Lower leg skin (tissue), 3 donors: Measurements from ENCODE around the gene MSRB3.

ENCODE experiments used
- POLR2A ChIP-seq, 2 donors: fragments of 450-650 bp; IDR thresholded peaks; one replicate each; pipeline ENCODE4 v1.6.1; 2016 to 2017; ENCODE audit warnings: antibody characterized with exemption in 2 of 2, mild to moderate bottlenecking in 1 of 2, moderate library complexity in 1 of 2
- TF ChIP-seq, protein P1 (sequence below), 3 donors: fragments of 450-650 bp; IDR thresholded peaks; one replicate each; pipeline ENCODE4 v1.5.1; 2016; ENCODE audit warnings: antibody characterized with exemption in 3 of 3, mild to moderate bottlenecking in 3 of 3, moderate library complexity in 2 of 3

DNA sequence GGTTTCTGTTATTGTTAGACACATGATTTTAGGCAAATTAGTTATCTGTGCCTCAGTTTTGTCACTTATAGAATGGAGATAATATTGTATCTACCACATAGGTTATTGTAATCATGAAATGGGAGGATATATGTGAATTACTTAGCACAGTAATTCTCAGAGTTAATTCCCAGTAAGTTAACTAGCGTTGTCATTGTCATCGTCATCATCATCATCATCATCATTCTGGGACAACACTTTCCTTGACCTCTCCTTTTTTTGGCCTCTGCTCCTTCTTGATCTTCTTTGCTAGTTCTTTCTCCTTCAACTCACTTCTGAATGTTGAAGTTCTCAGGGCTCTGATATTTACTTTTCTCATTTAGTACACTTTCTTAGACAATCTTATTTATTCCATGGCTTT, 13.8 kb downstream of the MSRB3 start:
- TF ChIP-seq, protein P1, sequence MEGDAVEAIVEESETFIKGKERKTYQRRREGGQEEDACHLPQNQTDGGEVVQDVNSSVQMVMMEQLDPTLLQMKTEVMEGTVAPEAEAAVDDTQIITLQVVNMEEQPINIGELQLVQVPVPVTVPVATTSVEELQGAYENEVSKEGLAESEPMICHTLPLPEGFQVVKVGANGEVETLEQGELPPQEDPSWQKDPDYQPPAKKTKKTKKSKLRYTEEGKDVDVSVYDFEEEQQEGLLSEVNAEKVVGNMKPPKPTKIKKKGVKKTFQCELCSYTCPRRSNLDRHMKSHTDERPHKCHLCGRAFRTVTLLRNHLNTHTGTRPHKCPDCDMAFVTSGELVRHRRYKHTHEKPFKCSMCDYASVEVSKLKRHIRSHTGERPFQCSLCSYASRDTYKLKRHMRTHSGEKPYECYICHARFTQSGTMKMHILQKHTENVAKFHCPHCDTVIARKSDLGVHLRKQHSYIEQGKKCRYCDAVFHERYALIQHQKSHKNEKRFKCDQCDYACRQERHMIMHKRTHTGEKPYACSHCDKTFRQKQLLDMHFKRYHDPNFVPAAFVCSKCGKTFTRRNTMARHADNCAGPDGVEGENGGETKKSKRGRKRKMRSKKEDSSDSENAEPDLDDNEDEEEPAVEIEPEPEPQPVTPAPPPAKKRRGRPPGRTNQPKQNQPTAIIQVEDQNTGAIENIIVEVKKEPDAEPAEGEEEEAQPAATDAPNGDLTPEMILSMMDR (IDR thresholded peaks at IDR 0.05): no peak
- TF ChIP-seq POLR2A (IDR thresholded peaks at IDR 0.05): no peak
